Ascending aorta (tissue), 2 donors: ENCODE measurements around the gene CDC25A. TPM values are rescaled to one million over a fixed set of nuclear protein-coding genes. Genes with fewer than 3 reads are reported as not detected.

Source experiments
- DNase-seq, 2 donors: peaks; one replicate each; pipeline ENCODE4 v3.0.0-alpha.2; 2019; ENCODE audit warnings: low spot score in 2 of 2
- H3K27ac ChIP-seq, 2 donors: fragments of 200-600 bp; sonication (generic); one replicate each; pipeline ENCODE4 v1.5.1; 2016 to 2017; ENCODE audit warnings: mild to moderate bottlenecking in 1 of 2
- H3K27me3 ChIP-seq: fragments of 200-600 bp; sonication (generic); one replicate; pipeline ENCODE4 v1.5.1; 2017
- H3K36me3 ChIP-seq, 2 donors: fragments of 200-600 bp; sonication (generic); one replicate each; pipeline ENCODE4 v1.5.1; 2016
- H3K4me1 ChIP-seq, 2 donors: fragments of 200-600 bp; sonication (generic); one replicate each; pipeline ENCODE4 v1.5.1; 2016 to 2017; ENCODE audit warnings: mild to moderate bottlenecking in 1 of 2
- H3K4me3 ChIP-seq, 2 donors: fragments of 200-600 bp; sonication (generic); one replicate each; pipeline ENCODE4 v1.5.1; 2016 to 2017; ENCODE audit warnings: mild to moderate bottlenecking in 1 of 2
- H3K9me3 ChIP-seq, 2 donors: fragments of 200-600 bp; sonication (generic); one replicate each; pipeline ENCODE4 v1.5.1; 2016
- intact Hi-C: fragments of 100-400 bp; cut with DNase I; formaldehyde crosslinking; loops from one replicate; pipeline ENCODE4 v1.15.1; 2023
- total RNA-seq: library from RNA; depleted of rRNA; stranded (reverse); fragments of >200 nt; gene quantifications from one replicate; pipeline ENCODE4 v1.1.0, GENCODE V29; 2016
- TF ChIP-seq, protein P1 (sequence below), 3 experiments: fragments of 200-600 bp in 2 of 3; fragments of 450-650 bp in 1 of 3; sonication (generic) in 2 of 3; IDR thresholded peaks; one replicate each; pipeline ENCODE4 v1.5.1; 2016 to 2019; ENCODE audit warnings: antibody characterized with exemption in 3 of 3, mild to moderate bottlenecking in 1 of 3, moderate library complexity in 1 of 3

Gene CDC25A
- total RNA-seq = not detected

DNA sequence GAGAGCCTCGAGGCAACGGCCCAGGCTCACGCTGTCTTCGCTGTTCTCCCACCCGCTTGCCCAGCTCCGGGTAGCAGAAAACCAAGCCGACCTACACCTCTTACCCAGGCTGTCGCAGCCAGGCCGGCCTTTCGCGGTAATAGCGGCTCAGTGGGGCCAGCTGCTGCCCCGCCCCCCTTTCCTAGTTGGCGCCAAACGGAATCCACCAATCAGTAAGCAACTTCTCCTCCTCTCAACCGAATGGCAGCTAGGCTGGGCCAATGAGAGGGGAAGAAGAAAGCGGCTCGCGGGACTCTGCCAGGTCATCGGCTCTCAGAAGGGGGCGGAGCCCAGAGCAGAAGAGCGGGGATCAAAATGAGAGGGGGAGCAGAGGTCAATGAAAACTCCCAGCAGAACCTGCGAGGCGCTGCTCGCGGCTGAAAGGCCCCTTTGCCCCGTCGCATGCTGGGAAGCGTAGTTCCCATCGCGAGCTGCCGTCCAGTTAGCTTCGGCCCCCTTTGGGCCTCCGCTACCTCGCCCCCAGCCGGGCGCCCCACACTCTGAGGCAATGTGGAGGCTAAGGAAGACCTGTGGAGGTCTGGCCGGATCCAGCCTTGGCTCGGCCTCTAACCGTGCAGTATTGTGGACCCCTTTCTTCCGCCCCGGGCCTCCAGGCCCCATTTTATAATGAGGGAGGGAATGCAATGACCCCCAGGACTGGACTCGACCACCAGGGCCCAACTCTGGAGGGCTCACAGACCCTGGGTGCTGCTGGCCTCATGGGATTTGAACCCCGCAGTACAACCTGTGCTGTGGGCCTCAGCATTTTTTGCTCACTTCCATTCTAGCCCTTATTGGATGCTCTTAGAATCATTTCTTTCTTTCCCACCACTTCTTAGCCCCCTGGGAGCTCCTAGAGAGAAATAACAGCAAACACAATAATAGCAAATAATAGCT is at the start of gene CDC25A:
Gene CDC25A, minus strand, starts transcription at position 152 of the 936 bp plus-strand sequence. CDS start 470 bp downstream, outside the sequence.
- DNase-seq = peak; percentile 94 to 98
- no peaks in the 10 kb centered on the region for H3K27me3 ChIP-seq
- H3K36me3 ChIP-seq = no peaks in the 10 kb centered on the region
- no peaks in the 10 kb centered on the region for H3K9me3 ChIP-seq
- peaks cover 0 to 10% of the 10 kb centered on the region in 2 donors for H3K4me1 ChIP-seq
- intact Hi-C loops = loop anchor here (2.0 kb wide), 1 partner anchor 52 kb away; the partner anchor contains the start of gene ZNF589
- peak within 1 kb of the TSS; percentile 21 to 79 for H3K27ac ChIP-seq
- TF ChIP-seq, protein P1, sequence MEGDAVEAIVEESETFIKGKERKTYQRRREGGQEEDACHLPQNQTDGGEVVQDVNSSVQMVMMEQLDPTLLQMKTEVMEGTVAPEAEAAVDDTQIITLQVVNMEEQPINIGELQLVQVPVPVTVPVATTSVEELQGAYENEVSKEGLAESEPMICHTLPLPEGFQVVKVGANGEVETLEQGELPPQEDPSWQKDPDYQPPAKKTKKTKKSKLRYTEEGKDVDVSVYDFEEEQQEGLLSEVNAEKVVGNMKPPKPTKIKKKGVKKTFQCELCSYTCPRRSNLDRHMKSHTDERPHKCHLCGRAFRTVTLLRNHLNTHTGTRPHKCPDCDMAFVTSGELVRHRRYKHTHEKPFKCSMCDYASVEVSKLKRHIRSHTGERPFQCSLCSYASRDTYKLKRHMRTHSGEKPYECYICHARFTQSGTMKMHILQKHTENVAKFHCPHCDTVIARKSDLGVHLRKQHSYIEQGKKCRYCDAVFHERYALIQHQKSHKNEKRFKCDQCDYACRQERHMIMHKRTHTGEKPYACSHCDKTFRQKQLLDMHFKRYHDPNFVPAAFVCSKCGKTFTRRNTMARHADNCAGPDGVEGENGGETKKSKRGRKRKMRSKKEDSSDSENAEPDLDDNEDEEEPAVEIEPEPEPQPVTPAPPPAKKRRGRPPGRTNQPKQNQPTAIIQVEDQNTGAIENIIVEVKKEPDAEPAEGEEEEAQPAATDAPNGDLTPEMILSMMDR (IDR thresholded peaks at IDR 0.05) = no peak
- H3K4me3 ChIP-seq = peak within 1 kb of the TSS; percentile 71 to 85

- intact Hi-C loops = no loop called here
- Histone ChIP-seq H3K4me1 (peaks cover 0 to 16% of the 10 kb centered on the region in 2 donors), H3K27ac (no peak overlapping the region), H3K4me3 (no peak overlapping the region), H3K27me3 (no peaks in the 10 kb centered on the region), H3K36me3 (no peaks in the 10 kb centered on the region), H3K9me3 (no peaks in the 10 kb centered on the region)
- DNase-seq = peak in 1 of 2 donors; percentile 22
- TF ChIP-seq, protein P1 (IDR thresholded peaks at IDR 0.05) = no peak
These were observed 48.3 kb upstream of the CDC25A start for GRCh38 chr3:48236531-48236930.

DNA sequence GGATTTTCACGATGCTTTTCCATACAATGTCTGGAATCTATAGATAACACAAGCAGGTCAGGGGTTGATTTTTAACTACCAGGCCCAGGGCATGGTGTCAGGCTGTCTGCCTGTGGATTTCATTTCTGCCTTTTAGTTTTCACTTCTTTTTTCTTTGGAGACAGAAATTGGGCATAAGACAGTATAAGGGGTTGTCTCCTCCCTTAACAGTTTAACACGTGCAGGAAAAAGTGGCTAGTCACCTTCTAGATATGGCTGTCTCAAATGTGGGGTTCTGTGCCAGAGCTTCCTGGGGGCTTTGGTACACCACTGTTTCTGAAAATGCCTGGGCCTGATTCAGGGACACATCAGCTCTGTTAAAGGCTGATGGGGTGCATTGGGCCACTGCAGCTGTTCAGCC is 45.3 kb upstream of the CDC25A start:
- Histone ChIP-seq H3K27ac (no peak overlapping the region), H3K9me3 (no peaks in the 10 kb centered on the region), H3K36me3 (no peaks in the 10 kb centered on the region), H3K27me3 (no peaks in the 10 kb centered on the region), H3K4me3 (no peak overlapping the region), H3K4me1 (peaks cover 0 to 8% of the 10 kb centered on the region in 2 donors)
- intact Hi-C loops = no loop called here
- DNase-seq = peak in 1 of 2 donors; percentile 12
- TF ChIP-seq, protein P1 (IDR thresholded peaks at IDR 0.05) = no peak

GRCh38 chr3:48232734-48233133 is 44.5 kb upstream of the CDC25A start:
- intact Hi-C loops = no loop called here
- TF ChIP-seq, protein P1 (IDR thresholded peaks at IDR 0.05) = peak; percentile 43 to 55 (median 49)
- Histone ChIP-seq H3K27ac (no peak overlapping the region), H3K27me3 (no peaks in the 10 kb centered on the region), H3K4me3 (peak overlapping the region in 1 of 2 donors; percentile 3), H3K4me1 (peaks cover 0 to 8% of the 10 kb centered on the region in 2 donors), H3K36me3 (no peaks in the 10 kb centered on the region), H3K9me3 (no peaks in the 10 kb centered on the region)
- DNase-seq = peak in 1 of 2 donors; percentile 86

DNA sequence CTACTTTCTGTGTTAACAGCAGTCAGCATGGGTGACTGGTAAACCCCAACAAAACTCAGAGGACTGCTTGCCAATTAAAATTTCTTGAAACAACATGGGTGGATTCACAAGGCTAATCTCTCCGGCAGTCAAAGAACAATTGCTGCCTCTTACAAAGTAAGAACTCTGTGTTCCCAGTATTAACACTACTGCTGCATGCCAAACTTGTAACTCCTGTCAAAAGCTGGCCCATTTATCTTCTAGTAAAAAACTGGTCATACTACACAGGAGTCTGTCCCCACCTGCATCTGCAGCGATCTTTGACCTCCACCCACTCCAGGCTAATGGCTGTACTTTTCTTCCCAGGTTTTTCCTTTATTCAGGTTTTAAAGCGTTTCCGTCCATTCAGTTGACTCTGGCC is 44.0 kb upstream of the CDC25A start:
- Histone ChIP-seq H3K27me3 (no peaks in the 10 kb centered on the region), H3K27ac (no peak overlapping the region), H3K36me3 (no peaks in the 10 kb centered on the region), H3K4me1 (peaks cover 0 to 8% of the 10 kb centered on the region in 2 donors), H3K9me3 (no peaks in the 10 kb centered on the region), H3K4me3 (no peak overlapping the region)
- TF ChIP-seq, protein P1 (IDR thresholded peaks at IDR 0.05) = no peak
- intact Hi-C loops = no loop called here
- DNase-seq = no peak
